ENCODE measurements around the gene GINS1. TPM values are rescaled to one million over a fixed set of nuclear protein-coding genes. Genes with fewer than 3 reads are reported as not detected.

GINS1 gene
- total RNA-seq, 1 donor from 2014 or later, result 53.9 TPM

- Mint-ChIP-seq H3K27me3 (ENCODE audit: low read depth) (no peaks in the 10 kb centered on the region), H3K9me3 (peaks cover 3% of the 10 kb centered on the region), H3K36me3 (ENCODE audit: low read depth) (peaks cover 27% of the 10 kb centered on the region), H3K4me3 (no peak overlapping the region), H3K4me1 (peaks cover 15% of the 10 kb centered on the region), H3K27ac (ENCODE audit: unreplicated experiment) (no peak overlapping the region)
- no peak for DNase-seq (ENCODE audit: low read depth, low spot score)
- no peak for TF ChIP-seq CTCF (conservative IDR thresholded peaks at IDR 0.05)
Observed at GRCh38 chr20:25368526-25368925, 38.9 kb upstream of the GINS1 start.

GRCh38 chr20:25368976-25369375 is 38.5 kb upstream of the GINS1 start:
- no peak overlapping the region for H3K27ac Mint-ChIP-seq (ENCODE audit: unreplicated experiment)
- H3K4me3 Mint-ChIP-seq, result no peak overlapping the region
- H3K4me1 Mint-ChIP-seq, result peaks cover 15% of the 10 kb centered on the region
- no peak for DNase-seq (ENCODE audit: low read depth, low spot score)
- TF ChIP-seq CTCF (conservative IDR thresholded peaks at IDR 0.05), result no peak
- H3K27me3 Mint-ChIP-seq (ENCODE audit: low read depth), result no peaks in the 10 kb centered on the region
- peaks cover 3% of the 10 kb centered on the region for H3K9me3 Mint-ChIP-seq
- H3K36me3 Mint-ChIP-seq (ENCODE audit: low read depth), result peaks cover 28% of the 10 kb centered on the region

DNA sequence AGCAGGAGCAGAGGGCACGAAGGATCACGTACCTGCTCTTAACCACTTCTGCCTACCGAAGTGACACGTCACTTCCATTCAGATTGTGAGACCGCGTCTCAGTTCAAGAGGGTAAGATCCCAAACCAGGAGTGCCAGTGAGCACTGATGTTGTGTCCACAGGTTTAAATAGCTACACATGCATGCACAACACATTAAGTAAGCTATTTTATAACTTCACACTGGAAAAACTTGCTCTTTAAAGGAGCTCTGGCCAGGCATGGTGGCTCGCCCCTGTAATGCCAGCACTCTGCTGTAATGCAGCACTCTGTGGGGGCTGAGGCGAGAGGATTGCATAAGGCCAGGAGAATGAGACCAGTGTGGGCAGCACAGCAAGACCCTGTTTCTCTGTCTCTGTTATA is 37.9 kb upstream of the GINS1 start:
- Mint-ChIP-seq H3K36me3 (ENCODE audit: low read depth) (peaks cover 31% of the 10 kb centered on the region), H3K27ac (ENCODE audit: unreplicated experiment) (peak overlapping the region; percentile 43), H3K4me3 (no peak overlapping the region), H3K9me3 (peaks cover 3% of the 10 kb centered on the region), H3K4me1 (peaks cover 15% of the 10 kb centered on the region), H3K27me3 (ENCODE audit: low read depth) (no peaks in the 10 kb centered on the region)
- DNase-seq (ENCODE audit: low read depth, low spot score), result no peak
- TF ChIP-seq CTCF (conservative IDR thresholded peaks at IDR 0.05), result no peak

DNA sequence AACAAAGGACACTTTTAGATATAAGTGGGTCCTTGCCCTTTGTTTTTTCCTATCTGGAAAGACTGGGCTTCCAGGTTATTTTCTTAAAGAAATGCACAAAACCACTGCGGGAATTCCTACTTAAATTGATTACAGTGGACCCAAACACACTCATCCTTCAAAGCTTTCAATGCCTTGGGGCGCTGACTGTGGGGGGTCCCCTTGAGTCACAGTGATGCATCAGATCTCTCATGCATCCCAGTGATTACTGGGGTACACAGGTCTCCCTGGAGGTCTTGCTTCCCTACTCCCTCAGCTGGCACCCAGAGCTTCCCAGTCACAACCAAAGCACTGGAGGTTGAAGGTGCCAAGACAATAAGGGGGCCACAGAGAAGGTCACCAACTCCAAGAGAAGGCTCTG is 37.5 kb upstream of the GINS1 start:
- Mint-ChIP-seq H3K27ac (ENCODE audit: unreplicated experiment) (no peak overlapping the region), H3K4me1 (peaks cover 15% of the 10 kb centered on the region), H3K9me3 (peaks cover 3% of the 10 kb centered on the region), H3K4me3 (no peak overlapping the region), H3K27me3 (ENCODE audit: low read depth) (no peaks in the 10 kb centered on the region), H3K36me3 (ENCODE audit: low read depth) (peaks cover 35% of the 10 kb centered on the region)
- no peak for DNase-seq (ENCODE audit: low read depth, low spot score)
- no peak for TF ChIP-seq CTCF (conservative IDR thresholded peaks at IDR 0.05)

- TF ChIP-seq CTCF (conservative IDR thresholded peaks at IDR 0.05), result no peak
- no peak overlapping the region for H3K4me3 Mint-ChIP-seq
- DNase-seq (ENCODE audit: low read depth, low spot score), result no peak
- no peak overlapping the region for H3K27ac Mint-ChIP-seq (ENCODE audit: unreplicated experiment)
- no peaks in the 10 kb centered on the region for H3K9me3 Mint-ChIP-seq
- no peaks in the 10 kb centered on the region for H3K27me3 Mint-ChIP-seq (ENCODE audit: low read depth)
- H3K36me3 Mint-ChIP-seq (ENCODE audit: low read depth), result peaks cover 28% of the 10 kb centered on the region
- H3K4me1 Mint-ChIP-seq, result peaks cover 27% of the 10 kb centered on the region
Observed at GRCh38 chr20:25372584-25373336, 34.7 kb upstream of the GINS1 start.
